Measurements from ENCODE around the gene PSMD11.

PSMD11 gene

GRCh38 chr17:32470405-32471167 lies 26.3 kb downstream of the PSMD11 start:
- Histone ChIP-seq H3K4me3 (ENCODE audit: low read depth, low read length) (no peak overlapping the region), H3K27ac (ENCODE audit: extremely low read depth, low read depth, low read length) (no peak overlapping the region), H3K9me3 (ENCODE audit: control insufficient read depth, insufficient read depth, low read depth, low read length) (no peaks in the 10 kb centered on the region), H3K36me3 (ENCODE audit: control insufficient read depth in 2 of 2, insufficient read depth in 1 of 2, low read length in 2 of 2) (peaks cover 95 to 96% of the 10 kb centered on the region in 2 experiments), H3K4me1 (ENCODE audit: control insufficient read depth, insufficient read depth, low read length) (no peaks in the 10 kb centered on the region)
- TF ChIP-seq ZNF391 (tag by site-specific recombination; IDR thresholded peaks at IDR 0.05; ENCODE audit: borderline replicate concordance, low read depth) (no peak), ZNF830 (tag by site-specific recombination; IDR thresholded peaks at IDR 0.05; ENCODE audit: low read depth) (no peak), ZNF423 (tag by site-specific recombination; IDR thresholded peaks at IDR 0.05) (no peak), ZNF624 (tag by site-specific recombination; IDR thresholded peaks at IDR 0.05) (no peak), ZNF433 (tag by site-specific recombination; IDR thresholded peaks at IDR 0.05; ENCODE audit: low read depth) (no peak), ZNF610 (tag by site-specific recombination; IDR thresholded peaks at IDR 0.05; ENCODE audit: borderline replicate concordance) (no peak), ZNF596 (tag by site-specific recombination; IDR thresholded peaks at IDR 0.05) (no peak), ZNF701 (tag by site-specific recombination; IDR thresholded peaks at IDR 0.05) (no peak), ZNF585B (tag by site-specific recombination; IDR thresholded peaks at IDR 0.05) (no peak), ZNF777 (tag by site-specific recombination; IDR thresholded peaks at IDR 0.05; ENCODE audit: borderline replicate concordance) (no peak), ZNF184 (tag by site-specific recombination; IDR thresholded peaks at IDR 0.05) (no peak), PRDM2 (tag by site-specific recombination; IDR thresholded peaks at IDR 0.05; ENCODE audit: borderline replicate concordance) (no peak), ZNF2 (tag by site-specific recombination; IDR thresholded peaks at IDR 0.05) (no peak), ZNF791 (tag by site-specific recombination; IDR thresholded peaks at IDR 0.05) (no peak), KLF16 (tag by site-specific recombination; IDR thresholded peaks at IDR 0.05) (no peak), OVOL3 (tag by site-specific recombination; IDR thresholded peaks at IDR 0.05) (no peak), ZBTB8A (tag by site-specific recombination; IDR thresholded peaks at IDR 0.05) (no peak), SP3 (tag by site-specific recombination; IDR thresholded peaks at IDR 0.05) (no peak), ZNF146 (tag by site-specific recombination; IDR thresholded peaks at IDR 0.05) (no peak), ZNF223 (tag by site-specific recombination; IDR thresholded peaks at IDR 0.05) (no peak)
- CTCF ChIA-PET = interaction anchor here (0.6 to 5.9 kb wide), 6 partner anchors 9 to 449 kb away, joined by 3 to 70 read pairs (median 4); partner anchors contain the start of gene PSMD11
- POLR2A ChIA-PET = interaction anchor here (0.7 kb wide), 1 partner anchor 920 kb away, joined by 3 read pairs; no protein-coding TSS in a partner anchor

GRCh38 chr17:32471652-32472051 lies 27.3 kb downstream of the PSMD11 start:
- peaks cover 95 to 97% of the 10 kb centered on the region in 2 experiments for H3K36me3 ChIP-seq (ENCODE audit: control insufficient read depth in 2 of 2, insufficient read depth in 1 of 2, low read length in 2 of 2)
- no peak overlapping the region for H3K4me3 ChIP-seq (ENCODE audit: low read depth, low read length)
- POLR2A ChIA-PET = interaction anchor here (0.6 to 1.1 kb wide), 2 partner anchors 27 to 49 kb away, joined by 3 read pairs; partner anchors contain the start of gene PSMD11
- no peaks in the 10 kb centered on the region for H3K9me3 ChIP-seq (ENCODE audit: control insufficient read depth, insufficient read depth, low read depth, low read length)
- H3K4me1 ChIP-seq (ENCODE audit: control insufficient read depth, insufficient read depth, low read length) = no peaks in the 10 kb centered on the region
- H3K27ac ChIP-seq (ENCODE audit: extremely low read depth, low read depth, low read length) = no peak overlapping the region
- CTCF ChIA-PET = interaction anchor here (1.0 to 5.9 kb wide), 3 partner anchors 10 to 28 kb away, joined by 4 to 70 read pairs (median 4); partner anchors contain the start of gene PSMD11
- no peak for TF ChIP-seq ZNF26 (tag by site-specific recombination; IDR thresholded peaks at IDR 0.05)
- no peak for TF ChIP-seq ZNF138 (tag by site-specific recombination; IDR thresholded peaks at IDR 0.05; ENCODE audit: borderline replicate concordance)
- no peak for TF ChIP-seq ZSCAN23 (tag by site-specific recombination; IDR thresholded peaks at IDR 0.05)
- no peak for TF ChIP-seq ZNF571 (tag by site-specific recombination; IDR thresholded peaks at IDR 0.05)
- no peak for TF ChIP-seq PRDM1 (tag by site-specific recombination; IDR thresholded peaks at IDR 0.05)
- TF ChIP-seq ZNF112 (tag by site-specific recombination; IDR thresholded peaks at IDR 0.05) = no peak
- no peak for TF ChIP-seq PATZ1 (tag by site-specific recombination; IDR thresholded peaks at IDR 0.05)
